IMR-90 (cell line): Measurements from ENCODE around the gene KMT2C. TPM values are rescaled to one million over a fixed set of nuclear protein-coding genes. Genes with fewer than 3 reads are reported as not detected.

Source experiments
- ATAC-seq: fragments of 200-7000 bp; cut with Tn5 transposase; 2 replicates; pipeline ENCODE4 v1.9.1; 2020; ENCODE audit warnings: low read depth, mild to moderate bottlenecking, moderate library complexity
- BruUV-seq: library from RNA; stranded (reverse); fragments of 400-500 nt; replicated peaks from 2 replicates; lab custom pipeline; 2021; lab: Mats Ljungman, UMichigan
- CTCF ChIA-PET: fragments of 300-600 bp; formaldehyde crosslinking; extraction: SDS; loops from one replicate; lab custom pipeline; 2021; ENCODE audit warnings: antibody characterized with exemption; lab: Yijun Ruan, JAX
- POLR2A ChIA-PET: fragments of 300-600 bp; sonication (Branson Sonifier 250); formaldehyde crosslinking; loops from one replicate; lab custom pipeline; 2022; ENCODE audit warnings: antibody characterized with exemption; ENCODE audit not compliant: unreplicated experiment; lab: Charles Lee
- DNase-seq: peaks from one replicate; pipeline ENCODE4 v3.0.0; 2013
- H2AFZ ChIP-seq: replicated peaks from 2 replicates; pipeline ENCODE3; 2013; ENCODE audit warnings: low read length, mild to moderate bottlenecking; ENCODE audit not compliant: poor library complexity
- H2AK5ac ChIP-seq: 2 replicates; pipeline ENCODE4 v1.6.1; 2013; ENCODE audit warnings: low read depth, low read length, inconsistent platforms
- H2AK9ac ChIP-seq: replicated peaks from 2 replicates; pipeline ENCODE3; 2013; ENCODE audit warnings: mild to moderate bottlenecking, low read depth, low read length, moderate library complexity; ENCODE audit not compliant: poor library complexity
- H2BK120ac ChIP-seq: 2 replicates; pipeline ENCODE4 v1.6.1; 2013; ENCODE audit warnings: low read depth, low read length, inconsistent platforms
- H2BK15ac ChIP-seq: 3 replicates; pipeline ENCODE4 v1.6.1; 2013; ENCODE audit warnings: low read depth, low read length, inconsistent platforms
- H2BK20ac ChIP-seq: 2 replicates; pipeline ENCODE4 v1.6.1; 2013; ENCODE audit warnings: low read depth, mild to moderate bottlenecking, inconsistent platforms, low read length, moderate library complexity
- H2BK5ac ChIP-seq: 2 replicates; pipeline ENCODE4 v1.6.1; 2013; ENCODE audit warnings: mild to moderate bottlenecking, low read depth, low read length, inconsistent platforms; ENCODE audit not compliant: poor library complexity, severe bottlenecking
- H3K14ac ChIP-seq: replicated peaks from 2 replicates; pipeline ENCODE4 v1.6.1; 2013; ENCODE audit warnings: low read depth, low read length, inconsistent platforms
- H3K18ac ChIP-seq: 2 replicates; pipeline ENCODE4 v1.6.1; 2013; ENCODE audit warnings: low read depth, low read length, control low read depth
- H3K23ac ChIP-seq: 2 replicates; pipeline ENCODE4 v1.6.1; 2013; ENCODE audit warnings: low read depth, low read length, inconsistent platforms
- H3K27ac ChIP-seq: 2 replicates; pipeline ENCODE4 v1.5.1; 2013; ENCODE audit warnings: mild to moderate bottlenecking, control low read depth, low read length; ENCODE audit not compliant: insufficient read depth
- H3K27me3 ChIP-seq: 2 replicates; pipeline ENCODE4 v1.6.1; 2013; ENCODE audit warnings: low read length; ENCODE audit not compliant: control insufficient read depth, insufficient read depth
- H3K36me3 ChIP-seq: 2 replicates; pipeline ENCODE4 v1.6.1; 2013; ENCODE audit warnings: low read length, mixed read lengths; ENCODE audit not compliant: control insufficient read depth, insufficient read depth
- H3K4ac ChIP-seq: 2 replicates; pipeline ENCODE4 v1.6.1; 2013; ENCODE audit warnings: low read depth, low read length, inconsistent platforms
- H3K4me1 ChIP-seq: 2 replicates; pipeline ENCODE4 v1.6.1; 2013; ENCODE audit warnings: low read length, mixed read lengths; ENCODE audit not compliant: control insufficient read depth, insufficient read depth
- H3K4me2 ChIP-seq: 2 replicates; pipeline ENCODE4 v1.6.1; 2013; ENCODE audit warnings: low read depth, mild to moderate bottlenecking, control low read depth, low read length, moderate library complexity
- H3K4me3 ChIP-seq: 2 replicates; pipeline ENCODE4 v1.5.1; 2013; ENCODE audit warnings: low read depth, mild to moderate bottlenecking, control low read depth, low read length, moderate library complexity; ENCODE audit not compliant: insufficient read depth
- H3K56ac ChIP-seq: 2 replicates; pipeline ENCODE4 v1.6.1; 2013; ENCODE audit warnings: low read length, inconsistent platforms; ENCODE audit not compliant: insufficient read depth; ENCODE audit errors: extremely low read depth
- H3K79me1 ChIP-seq, 2 experiments: 2 replicates each; pipeline ENCODE4 v1.6.1; 2013; ENCODE audit warnings: low read length in 2 of 2, inconsistent platforms in 1 of 2, low read depth in 1 of 2
- H3K9ac ChIP-seq: 2 replicates; pipeline ENCODE4 v1.6.1; 2013; ENCODE audit warnings: low read depth, low read length, control low read depth
- H3K9me1 ChIP-seq: 2 replicates; pipeline ENCODE4 v1.6.1; 2013; ENCODE audit warnings: low read length, inconsistent platforms; ENCODE audit not compliant: insufficient read depth
- H3K9me3 ChIP-seq: 2 replicates; pipeline ENCODE4 v1.6.1; 2013; ENCODE audit warnings: low read length; ENCODE audit not compliant: control insufficient read depth, insufficient read depth
- H4K20me1 ChIP-seq: 2 replicates; pipeline ENCODE4 v1.6.1; 2013; ENCODE audit warnings: low read length, inconsistent platforms; ENCODE audit not compliant: insufficient read depth
- H4K5ac ChIP-seq: 2 replicates; pipeline ENCODE4 v1.6.1; 2013; ENCODE audit warnings: mild to moderate bottlenecking, low read depth, low read length, control low read depth
- H4K8ac ChIP-seq, 2 experiments: 2 replicates each; pipeline ENCODE4 v1.6.1; 2013; ENCODE audit warnings: low read depth in 2 of 2, low read length in 2 of 2, control low read depth in 1 of 2, inconsistent platforms in 1 of 2
- H4K91ac ChIP-seq: 2 replicates; pipeline ENCODE4 v1.6.1; 2013; ENCODE audit warnings: low read depth, low read length, inconsistent platforms; ENCODE audit not compliant: insufficient read depth
- BHLHE40 ChIP-seq: fragments of 150-350 bp; IDR thresholded peaks from 2 replicates; pipeline ENCODE4 v1.6.1; 2016; ENCODE audit warnings: mild to moderate bottlenecking, low read depth, low read length
- CEBPB ChIP-seq: IDR thresholded peaks from 2 replicates; pipeline ENCODE4 v1.6.1; 2012; ENCODE audit warnings: low read depth, low read length, improper control_type of control experiment
- CHD1 ChIP-seq: IDR thresholded peaks from 2 replicates; pipeline ENCODE4 v1.6.1; 2012; ENCODE audit warnings: low read depth, low read length, improper control_type of control experiment
- ELK1 ChIP-seq: fragments of 150-350 bp; IDR thresholded peaks from 2 replicates; pipeline ENCODE4 v1.6.1; 2016; ENCODE audit warnings: low read depth, mild to moderate bottlenecking, low read length, moderate library complexity, borderline replicate concordance
- FOS ChIP-seq: fragments of 150-350 bp; IDR thresholded peaks from 2 replicates; pipeline ENCODE4 v1.6.1; 2016; ENCODE audit warnings: low read depth, low read length
- MAFK ChIP-seq: IDR thresholded peaks from 2 replicates; pipeline ENCODE4 v1.6.1; 2012; ENCODE audit warnings: low read depth, low read length, improper control_type of control experiment
- MAZ ChIP-seq: IDR thresholded peaks from 2 replicates; pipeline ENCODE4 v1.6.1; 2012; ENCODE audit warnings: low read depth, mild to moderate bottlenecking, low read length, improper control_type of control experiment, moderate library complexity, borderline replicate concordance
- MXI1 ChIP-seq: IDR thresholded peaks from 2 replicates; pipeline ENCODE4 v1.6.1; 2012; ENCODE audit warnings: low read depth, mild to moderate bottlenecking, low read length, moderate library complexity, borderline replicate concordance
- POLR2A ChIP-seq: IDR thresholded peaks from 2 replicates; pipeline ENCODE4 v1.6.1; 2012; ENCODE audit warnings: mild to moderate bottlenecking, low read depth, low read length
- RAD21 ChIP-seq: IDR thresholded peaks from 2 replicates; pipeline ENCODE4 v1.6.1; 2012; ENCODE audit warnings: low read length, improper control_type of control experiment
- RFX5 ChIP-seq: IDR thresholded peaks from 2 replicates; pipeline ENCODE4 v1.8.0; 2012; ENCODE audit warnings: low read depth, mild to moderate bottlenecking, low read length, moderate library complexity
- WGBS, 2 experiments: methylation state at CpG; one replicate each; pipeline versions ENCODE4 v1.1.5 to v1.1.7; 2013; ENCODE audit warnings: missing lambda C conversion rate in 2 of 2; ENCODE audit not compliant: insufficient read length in 1 of 2; ENCODE audit errors: extremely low coverage in 2 of 2; 5-methylcytosine and 5-hydroxymethylcytosine counted together
- dilution Hi-C: fragments of 300-500 bp; cut with HindIII; formaldehyde crosslinking; loops from one replicate; pipeline ENCODE4 v1.14.3; 2018; ENCODE audit warnings: low sequenced_read_pairs; ENCODE audit not compliant: unreplicated experiment
- in situ Hi-C: fragments of 300-500 bp; cut with MboI; formaldehyde crosslinking; loops from 3 replicates; pipeline ENCODE4 v1.14.3; 2019; ENCODE audit warnings: low sequenced_read_pairs, inconsistent platforms, mixed read lengths
- intact Hi-C: fragments of 100-400 bp; cut with micrococcal nuclease; formaldehyde crosslinking; loops from 2 replicates; pipeline ENCODE4 v1.10.0; 2022
- polyA plus RNA-seq, 3 experiments: library from polyadenylated mRNA; depleted of rRNA; stranded (reverse); fragments of >200 nt; gene quantifications; 2 replicates each; pipeline ENCODE4 v1.2.3, GENCODE V29; 2012; ENCODE audit warnings: low replicate concordance in 1 of 3
- total RNA-seq: library from RNA; depleted of rRNA; stranded (reverse); fragments of >200 nt; gene quantifications from 2 replicates; pipeline ENCODE4 v1.2.3, GENCODE V29; 2012
- TF ChIP-seq, protein P1 (sequence below): conservative IDR thresholded peaks from 2 replicates; pipeline ENCODE4 v1.5.1; 2012; ENCODE audit warnings: mild to moderate bottlenecking, low read depth, low read length, improper control_type of control experiment

KMT2C gene
- total and polyA plus RNA-seq, 2 of the 4 experiments (the other 2 are of a cell fraction) = 8.0 to 23.3 TPM

- H2BK15ac ChIP-seq = no peak overlapping the region
- H2BK20ac ChIP-seq = no peak overlapping the region
- H4K5ac ChIP-seq = no peak overlapping the region
- ChIA-PET POLR2A (no interaction called here), CTCF (no interaction called here)
- no peak overlapping the region for H2BK120ac ChIP-seq
- in situ Hi-C loops (no loop called here), dilution Hi-C loops (no loop called here), intact Hi-C loops (no loop called here)
- H2AFZ ChIP-seq = no peak overlapping the region
- no peak overlapping the region for H3K9ac ChIP-seq
- no peaks in the 10 kb centered on the region for H3K9me1 ChIP-seq
- no peak overlapping the region for H3K4ac ChIP-seq
- no peaks in the 10 kb centered on the region for H3K9me3 ChIP-seq
- 0 out of 4 replicates have a peak, but pooled peaks cover 0 to 2% of the 10 kb centered on the region in 2 experiments for H3K79me1 ChIP-seq
- DNase-seq (no peak), ATAC-seq (no peak)
- TF ChIP-seq BHLHE40 (no peak), CEBPB (no peak), CHD1 (no peak), RAD21 (no peak), RFX5 (no peak), POLR2A (no peak), MAFK (no peak), MXI1 (no peak), MAZ (no peak), FOS (no peak), ELK1 (no peak)
- TF ChIP-seq, protein P1, sequence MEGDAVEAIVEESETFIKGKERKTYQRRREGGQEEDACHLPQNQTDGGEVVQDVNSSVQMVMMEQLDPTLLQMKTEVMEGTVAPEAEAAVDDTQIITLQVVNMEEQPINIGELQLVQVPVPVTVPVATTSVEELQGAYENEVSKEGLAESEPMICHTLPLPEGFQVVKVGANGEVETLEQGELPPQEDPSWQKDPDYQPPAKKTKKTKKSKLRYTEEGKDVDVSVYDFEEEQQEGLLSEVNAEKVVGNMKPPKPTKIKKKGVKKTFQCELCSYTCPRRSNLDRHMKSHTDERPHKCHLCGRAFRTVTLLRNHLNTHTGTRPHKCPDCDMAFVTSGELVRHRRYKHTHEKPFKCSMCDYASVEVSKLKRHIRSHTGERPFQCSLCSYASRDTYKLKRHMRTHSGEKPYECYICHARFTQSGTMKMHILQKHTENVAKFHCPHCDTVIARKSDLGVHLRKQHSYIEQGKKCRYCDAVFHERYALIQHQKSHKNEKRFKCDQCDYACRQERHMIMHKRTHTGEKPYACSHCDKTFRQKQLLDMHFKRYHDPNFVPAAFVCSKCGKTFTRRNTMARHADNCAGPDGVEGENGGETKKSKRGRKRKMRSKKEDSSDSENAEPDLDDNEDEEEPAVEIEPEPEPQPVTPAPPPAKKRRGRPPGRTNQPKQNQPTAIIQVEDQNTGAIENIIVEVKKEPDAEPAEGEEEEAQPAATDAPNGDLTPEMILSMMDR = no peak
- no peaks in the 10 kb centered on the region for H3K27me3 ChIP-seq
- H3K18ac ChIP-seq = no peak overlapping the region
- no peak overlapping the region for H2BK5ac ChIP-seq
- no TSS peak for BruUV-seq
- H2AK9ac ChIP-seq = no peak overlapping the region
- H2AK5ac ChIP-seq = no peak overlapping the region
- no peak overlapping the region for H3K27ac ChIP-seq
- H3K4me1 ChIP-seq = no peaks in the 10 kb centered on the region
- 95% methylated on average over 5 of the region's 8 CpGs; no CpG with 5 or more reads in 1 of the 2 experiments for WGBS, 2 experiments
- H4K91ac ChIP-seq = no peak overlapping the region
- H3K56ac ChIP-seq = no peak overlapping the region
- H4K8ac ChIP-seq = no peak overlapping the region
- no peaks in the 10 kb centered on the region for H4K20me1 ChIP-seq
- H3K4me2 ChIP-seq = no peak overlapping the region
- H3K4me3 ChIP-seq = no peak overlapping the region
- H3K23ac ChIP-seq = no peak overlapping the region
- peaks cover 35% of the 10 kb centered on the region for H3K36me3 ChIP-seq
- H3K14ac ChIP-seq = no peak overlapping the region
Observed at GRCh38 chr7:152117356-152117755, 318.4 kb downstream of the KMT2C start.
